Thyroid gland (tissue), 4 donors: ENCODE results near the gene ZNF665. TPM values are rescaled to one million over a fixed set of nuclear protein-coding genes. Genes with fewer than 3 reads are reported as not detected.
A peak's percentile ranks its signal among the peaks of the same experiment; 100 is the strongest.
"Not testable (repeated sequence)": the region's sequence is repeated elsewhere in the genome, so short reads cannot be mapped to it uniquely, and the experiment has no call there.

Experiments
- DNase-seq, 2 donors: peaks; one replicate each; pipeline ENCODE4 v3.0.0-alpha.2; 2019
- H3K27ac ChIP-seq, 3 donors: fragments of 200-600 bp; sonication (generic); 1 replicate in 2 of 3; 2 replicates in 1 of 3; pipeline ENCODE4 v1.5.1; 2016 to 2019; ENCODE audit warnings: mild to moderate bottlenecking in 1 of 3, moderate library complexity in 1 of 3
- H3K27me3 ChIP-seq: fragments of 200-600 bp; sonication (generic); one replicate; pipeline ENCODE4 v1.5.1; 2019
- H3K36me3 ChIP-seq, 2 donors: fragments of 200-600 bp; sonication (generic); one replicate each; pipeline ENCODE4 v1.5.1; 2016 to 2019
- H3K4me1 ChIP-seq, 2 donors: fragments of 200-600 bp; sonication (generic); one replicate each; pipeline ENCODE4 v1.5.1; 2017 to 2019
- H3K4me3 ChIP-seq, 3 donors: fragments of 200-600 bp; sonication (generic); replicated peaks in 1 of 3; 1 replicate in 2 of 3; 2 replicates in 1 of 3; pipeline ENCODE4 v1.5.1; 2016; ENCODE audit warnings: mild to moderate bottlenecking in 1 of 3
- H3K9me3 ChIP-seq: fragments of 200-600 bp; sonication (generic); one replicate; pipeline ENCODE4 v1.5.1; 2017
- POLR2A ChIP-seq, 2 donors: fragments of 450-650 bp; IDR thresholded peaks; one replicate each; pipeline ENCODE4 v1.6.1; 2017; ENCODE audit warnings: antibody characterized with exemption in 2 of 2, mild to moderate bottlenecking in 2 of 2, moderate library complexity in 1 of 2
- WGBS, 2 donors: methylation state at CpG; one replicate each; pipeline ENCODE4 v1.1.5; 2017; 5-methylcytosine and 5-hydroxymethylcytosine counted together
- intact Hi-C: fragments of 100-400 bp; cut with DNase I; formaldehyde crosslinking; loops from one replicate; pipeline ENCODE4 v1.15.1; 2023
- total RNA-seq, 4 donors: library from RNA; depleted of rRNA; stranded (reverse); fragments of >200 nt; gene quantifications; one replicate each; pipeline ENCODE4 v1.2.3, GENCODE V29; 2016
- TF ChIP-seq, protein P1 (sequence below), 6 experiments: fragments of 200-600 bp in 3 of 6; fragments of 450-650 bp in 3 of 6; sonication (generic) in 3 of 6; IDR thresholded peaks; one replicate each; pipeline ENCODE4 v1.5.1; 2016 to 2019; ENCODE audit warnings: antibody characterized with exemption in 6 of 6, mild to moderate bottlenecking in 2 of 6, inconsistent platforms in 1 of 6, moderate library complexity in 1 of 6

ZNF665 gene
- total RNA-seq, result 1 to 10 TPM; 4.3 to 9.9 (median 7.3) TPM

DNA sequence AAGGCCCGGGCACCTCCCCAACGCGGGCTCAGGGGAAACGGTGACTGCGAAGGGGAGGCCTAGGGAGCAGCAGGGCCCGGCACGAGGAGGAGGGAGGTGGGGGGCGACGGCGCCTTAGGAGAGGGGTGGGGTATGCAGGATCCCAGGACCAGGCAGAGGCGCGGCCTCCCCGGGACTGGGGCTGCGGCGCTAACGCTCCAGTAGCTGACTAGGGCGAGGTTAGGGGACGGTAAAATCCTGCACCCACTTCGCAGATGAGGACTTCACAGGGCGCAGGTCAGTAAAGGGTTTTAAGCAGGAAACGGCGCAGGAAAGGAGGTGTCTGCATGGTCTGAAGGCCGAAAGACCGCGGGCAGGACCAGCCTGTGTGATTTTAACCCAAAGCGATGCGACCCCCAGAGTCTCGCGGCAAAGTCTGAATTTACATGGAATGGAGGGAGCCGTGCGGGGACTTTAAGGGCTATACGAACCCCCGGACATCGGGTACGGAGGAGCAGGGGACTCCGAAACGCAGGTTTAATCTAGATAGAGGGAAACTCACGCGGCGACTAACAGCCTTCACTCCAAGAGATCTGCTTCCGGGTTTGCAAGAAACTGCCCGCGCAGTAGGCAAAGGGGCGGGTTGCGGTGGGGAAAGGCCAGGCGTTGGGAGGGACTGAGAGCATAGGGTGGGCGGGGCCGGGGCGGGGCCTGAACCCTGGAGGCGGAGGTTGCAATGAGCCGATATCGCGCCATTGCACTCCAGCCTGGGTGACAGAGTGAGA lies at the start of gene ZNF665:
Gene ZNF665, minus strand, starts transcription at position 588 of the 764 bp plus-strand sequence. CDS start 10,460 bp downstream, outside the sequence.
- peak in 1 of 2 donors; percentile 63 for TF ChIP-seq POLR2A (IDR thresholded peaks at IDR 0.05)
- TF ChIP-seq, protein P1, sequence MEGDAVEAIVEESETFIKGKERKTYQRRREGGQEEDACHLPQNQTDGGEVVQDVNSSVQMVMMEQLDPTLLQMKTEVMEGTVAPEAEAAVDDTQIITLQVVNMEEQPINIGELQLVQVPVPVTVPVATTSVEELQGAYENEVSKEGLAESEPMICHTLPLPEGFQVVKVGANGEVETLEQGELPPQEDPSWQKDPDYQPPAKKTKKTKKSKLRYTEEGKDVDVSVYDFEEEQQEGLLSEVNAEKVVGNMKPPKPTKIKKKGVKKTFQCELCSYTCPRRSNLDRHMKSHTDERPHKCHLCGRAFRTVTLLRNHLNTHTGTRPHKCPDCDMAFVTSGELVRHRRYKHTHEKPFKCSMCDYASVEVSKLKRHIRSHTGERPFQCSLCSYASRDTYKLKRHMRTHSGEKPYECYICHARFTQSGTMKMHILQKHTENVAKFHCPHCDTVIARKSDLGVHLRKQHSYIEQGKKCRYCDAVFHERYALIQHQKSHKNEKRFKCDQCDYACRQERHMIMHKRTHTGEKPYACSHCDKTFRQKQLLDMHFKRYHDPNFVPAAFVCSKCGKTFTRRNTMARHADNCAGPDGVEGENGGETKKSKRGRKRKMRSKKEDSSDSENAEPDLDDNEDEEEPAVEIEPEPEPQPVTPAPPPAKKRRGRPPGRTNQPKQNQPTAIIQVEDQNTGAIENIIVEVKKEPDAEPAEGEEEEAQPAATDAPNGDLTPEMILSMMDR (IDR thresholded peaks at IDR 0.05), result no peak
- Histone ChIP-seq H3K27me3 (no peaks in the 10 kb centered on the region), H3K27ac (peak within 1 kb of the TSS; percentile 20 to 56 (median 33)), H3K36me3 (no peaks in the 10 kb centered on the region), H3K9me3 (no peaks in the 10 kb centered on the region), H3K4me3 (peak within 1 kb of the TSS; percentile 55 to 85 (median 83)), H3K4me1 (peaks cover 6 to 8% of the 10 kb centered on the region in 2 donors)
- intact Hi-C loops, result loop anchor here (10.0 kb wide), 2 partner anchors 172 to 552 kb away; partner anchors contain the start of gene ZNF525
- WGBS, 2 donors, result 0 to 2% methylated on average over 41 to 50 of the region's 53 CpGs
- peak; percentile 90 to 92 for DNase-seq

DNA sequence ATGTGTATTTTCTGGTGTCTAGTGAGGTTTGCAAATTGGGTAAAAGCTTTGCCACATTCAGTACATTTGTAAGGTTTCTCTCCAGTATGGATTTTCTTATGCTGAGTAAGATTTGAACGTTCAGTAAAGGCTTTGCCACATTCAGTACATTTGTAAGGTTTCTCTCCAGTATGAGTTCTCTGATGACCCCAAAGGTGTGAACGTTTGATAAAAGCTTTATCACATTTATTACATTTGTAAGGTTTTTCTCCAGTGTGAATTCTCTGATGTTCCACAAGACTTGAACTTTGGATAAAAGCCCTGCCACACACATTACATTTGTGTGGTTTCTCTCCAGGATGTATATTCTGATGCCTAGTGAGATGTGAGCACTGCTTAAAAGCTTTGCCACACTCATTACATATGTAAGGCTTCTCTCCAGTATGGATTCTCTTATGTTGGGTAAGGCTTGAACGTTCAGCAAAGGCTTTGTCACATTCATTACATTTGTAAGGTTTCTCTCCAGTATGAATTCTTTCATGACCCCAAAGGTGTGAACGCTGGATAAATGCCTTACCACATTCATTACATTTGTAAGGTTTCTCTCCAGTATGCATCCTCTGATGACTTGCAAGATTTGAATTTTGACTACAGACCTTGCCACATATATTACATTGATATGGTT lies 44.1 kb upstream of the ZNF665 start:
- no peak for DNase-seq
- intact Hi-C loops, result no loop called here
- no peak overlapping the region for H3K27ac ChIP-seq
- H3K27me3 ChIP-seq, result no peaks in the 10 kb centered on the region
- peaks cover 35 to 46% of the 10 kb centered on the region in 2 donors for H3K36me3 ChIP-seq
- no peak for TF ChIP-seq POLR2A (IDR thresholded peaks at IDR 0.05)
- TF ChIP-seq, protein P1 (IDR thresholded peaks at IDR 0.05), result no peak
- 92 to 95% methylated on average over 4 of the region's 4 CpGs for WGBS, 2 donors
- peaks cover 8% of the 10 kb centered on the region for H3K9me3 ChIP-seq
- no peaks in the 10 kb centered on the region for H3K4me1 ChIP-seq
- H3K4me3 ChIP-seq, result no peak overlapping the region

DNA sequence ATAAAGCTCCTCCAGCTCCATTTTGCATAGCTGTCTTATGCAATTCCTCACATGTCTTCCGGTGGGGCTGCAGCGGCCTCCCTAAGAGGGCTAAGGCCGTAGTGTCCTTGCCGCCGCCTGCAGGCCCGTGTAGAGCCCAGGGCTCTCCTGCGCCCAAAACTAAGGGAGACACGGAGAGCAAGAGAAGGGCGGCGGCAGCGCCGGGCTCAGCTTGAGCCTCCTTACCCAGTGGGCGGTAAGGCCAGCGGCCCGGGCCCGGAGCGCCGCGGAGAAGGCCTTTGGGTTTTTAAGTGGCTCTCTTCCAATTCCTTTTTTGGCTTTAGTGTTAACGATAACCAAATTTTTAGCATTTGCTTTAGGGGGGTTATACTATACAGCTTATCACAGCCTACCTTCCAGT lies 31.4 kb upstream of the ZNF665 start:
- H3K27me3 ChIP-seq, result no peaks in the 10 kb centered on the region
- no peak for DNase-seq
- intact Hi-C loops, result loop anchor here (10.0 kb wide), 1 partner anchor 1110 kb away; no protein-coding TSS in a partner anchor
- H3K9me3 ChIP-seq, result no peaks in the 10 kb centered on the region
- no peaks in the 10 kb centered on the region for H3K36me3 ChIP-seq
- H3K4me1 ChIP-seq, result no peaks in the 10 kb centered on the region
- WGBS, 2 donors, result 89 to 96% methylated on average over 19 to 20 of the region's 20 CpGs
- H3K27ac ChIP-seq, result no peak overlapping the region
- no peak overlapping the region for H3K4me3 ChIP-seq
- no peak for TF ChIP-seq POLR2A (IDR thresholded peaks at IDR 0.05)
- TF ChIP-seq, protein P1 (IDR thresholded peaks at IDR 0.05), result no peak

DNA sequence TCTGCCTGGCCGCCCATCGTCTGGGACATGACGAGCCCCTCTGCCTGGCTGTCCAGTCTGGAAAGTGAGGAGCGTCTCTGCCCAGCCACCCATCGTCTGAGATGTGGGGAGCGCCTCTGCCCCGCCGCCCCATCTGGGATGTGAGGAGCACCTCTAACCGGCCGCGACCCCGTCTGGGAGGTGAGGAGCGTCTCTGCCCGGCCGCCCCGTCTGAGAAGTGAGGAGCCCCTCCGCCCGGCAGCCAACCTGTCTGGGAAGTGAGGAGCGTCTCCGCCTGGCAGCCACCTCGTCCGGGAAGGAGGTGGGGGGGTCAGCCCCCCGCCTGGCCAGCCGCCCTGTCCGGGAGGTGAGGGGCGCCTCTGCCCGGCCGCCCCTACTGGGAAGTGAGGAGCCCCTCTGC lies 29.6 kb upstream of the ZNF665 start:
- not testable (repeated sequence) for DNase-seq, H3K9me3 ChIP-seq, H3K36me3 ChIP-seq, H3K27ac ChIP-seq, H3K4me3 ChIP-seq, H3K4me1 ChIP-seq, H3K27me3 ChIP-seq
- WGBS, 2 donors, result 93% methylated on average over 3 of the region's 28 CpGs; no CpG with 5 or more reads in 1 of the 2 donors
- intact Hi-C loops, result loop anchor here (10.0 kb wide), 1 partner anchor 1108 kb away; no protein-coding TSS in a partner anchor

DNA sequence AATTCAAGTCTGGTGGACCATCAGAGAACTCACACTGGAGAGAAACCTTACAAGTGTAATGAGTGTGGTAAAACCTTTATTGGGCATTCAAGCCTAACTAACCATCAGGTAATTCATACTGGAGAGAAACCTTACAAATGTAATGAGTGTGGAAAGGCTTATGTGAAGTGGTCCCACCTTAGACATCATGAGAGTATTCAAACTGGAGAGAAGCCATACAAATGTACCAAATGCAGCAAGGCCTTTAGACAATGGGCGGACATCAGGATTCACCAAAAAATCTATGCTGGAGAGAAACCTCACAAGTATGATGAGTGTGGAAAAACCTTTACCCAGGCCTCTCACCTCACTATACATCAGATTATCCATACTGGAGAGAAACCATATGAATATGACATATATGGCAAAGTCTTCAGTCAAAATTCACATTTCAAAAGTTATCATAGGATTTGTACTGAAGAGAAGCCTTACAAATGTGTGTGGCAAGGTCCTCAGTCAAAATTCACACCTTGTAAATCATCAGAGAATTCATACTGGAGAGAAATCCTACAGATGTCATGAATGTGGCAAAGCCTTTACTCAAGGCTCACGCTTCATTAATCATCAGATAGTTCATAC lies 19.7 kb upstream of the ZNF665 start:
- H3K9me3 ChIP-seq, result peaks cover 18% of the 10 kb centered on the region
- H3K36me3 ChIP-seq, result peaks cover 29 to 35% of the 10 kb centered on the region in 2 donors
- no peak overlapping the region for H3K27ac ChIP-seq
- intact Hi-C loops, result loop anchor here (5.0 kb wide), 1 partner anchor 1346 kb away; no protein-coding TSS in a partner anchor
- H3K27me3 ChIP-seq, result no peaks in the 10 kb centered on the region
- 98% methylated on average over 2 of the region's 2 CpGs for WGBS, 2 donors
- no peaks in the 10 kb centered on the region for H3K4me1 ChIP-seq
- TF ChIP-seq, protein P1 (IDR thresholded peaks at IDR 0.05), result no peak
- TF ChIP-seq POLR2A (IDR thresholded peaks at IDR 0.05), result no peak
- no peak for DNase-seq
- no peak overlapping the region for H3K4me3 ChIP-seq

DNA sequence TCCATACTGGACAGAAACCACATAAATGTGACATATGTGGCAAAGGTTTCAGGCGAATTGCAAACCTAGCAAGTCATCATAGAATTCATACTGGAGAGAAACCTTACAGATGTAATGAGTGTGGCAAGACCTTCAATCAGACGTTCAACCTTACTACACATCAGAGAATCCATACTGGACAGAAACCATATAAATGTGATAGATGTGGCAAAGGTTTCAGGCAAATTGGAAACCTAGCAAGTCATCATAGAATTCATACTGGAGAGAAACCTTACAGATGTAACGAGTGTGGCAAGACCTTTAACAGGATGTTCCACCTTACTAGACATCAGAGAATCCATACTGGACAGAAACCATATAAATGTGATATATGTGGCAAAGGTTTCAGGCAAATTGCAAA lies 18.4 kb upstream of the ZNF665 start:
- Histone ChIP-seq H3K9me3 (peaks cover 18% of the 10 kb centered on the region), H3K36me3 (peaks cover 30 to 47% of the 10 kb centered on the region in 2 donors)
- intact Hi-C loops, result loop anchor here (5.0 kb wide), 1 partner anchor 1344 kb away; no protein-coding TSS in a partner anchor
- H3K27me3 ChIP-seq, H3K27ac ChIP-seq, H3K4me1 ChIP-seq, DNase-seq, H3K4me3 ChIP-seq: not testable (repeated sequence)
- 79 to 87% methylated on average over 3 of the region's 3 CpGs for WGBS, 2 donors
